Measurements from ENCODE around the gene NOL6. TPM values are rescaled to one million over a fixed set of nuclear protein-coding genes. Genes with fewer than 3 reads are reported as not detected.

Gene NOL6
- total RNA-seq, 1 experiment from 2014 or later, result 64.4 TPM

- Histone ChIP-seq H2AK5ac (ENCODE audit: insufficient read length, low read length) (no peak overlapping the region), H3K23ac (ENCODE audit: insufficient read length, low read depth, low read length) (no peak overlapping the region), H3K4me1 (ENCODE audit: insufficient read depth, low read length) (peaks cover 4% of the 10 kb centered on the region; the same call in 1 of the 2 replicates), H2BK12ac (ENCODE audit: insufficient read length, low read depth, low read length) (no peak overlapping the region), H3K56ac (ENCODE audit: insufficient read length, low read depth, low read length) (no peak overlapping the region), H2BK20ac (ENCODE audit: low read depth, low read length, poor library complexity, severe bottlenecking) (no peak overlapping the region), H2BK5ac (ENCODE audit: insufficient read length, low read length) (no peak overlapping the region), H3K27ac (ENCODE audit: insufficient read length, low read depth, low read length) (no peak overlapping the region), H4K8ac (replicated peaks; ENCODE audit: insufficient read length, low read depth, low read length) (no peak overlapping the region), H4K5ac (ENCODE audit: insufficient read length, low read depth, low read length) (no peak overlapping the region), H2AFZ (ENCODE audit: low read length) (no peak overlapping the region), H3K79me2 (ENCODE audit: insufficient read depth, low read length) (no peaks in the 10 kb centered on the region), H4K91ac (ENCODE audit: insufficient read length, low read depth, low read length) (no peak overlapping the region), H3K18ac (ENCODE audit: insufficient read length, low read depth, low read length) (no peak overlapping the region), H3K79me1 (ENCODE audit: insufficient read depth, low read depth, low read length, poor library complexity, severe bottlenecking) (no peaks in the 10 kb centered on the region), H3K14ac (ENCODE audit: insufficient read depth, low read length) (no peak overlapping the region), H3T11ph (ENCODE audit: low read length) (no peak overlapping the region), H2BK15ac (ENCODE audit: low read depth, low read length) (no peak overlapping the region), H4K20me1 (ENCODE audit: control insufficient read depth, insufficient read depth, insufficient read length) (no peaks in the 10 kb centered on the region), H3K27me3 (ENCODE audit: insufficient read depth, low read length) (peaks cover 4% of the 10 kb centered on the region; the same call in 1 of the 2 replicates), H3K4me2 (ENCODE audit: insufficient read depth, insufficient read length, low read length) (peak overlapping the region; percentile 79), H3K23me2 (ENCODE audit: insufficient read length, low read depth, low read length, poor library complexity, severe bottlenecking) (peaks cover 6% of the 10 kb centered on the region), H3K4ac (ENCODE audit: low read depth, low read length) (no peak overlapping the region), H2BK120ac (ENCODE audit: low read depth, low read length, poor library complexity, severe bottlenecking) (no peak overlapping the region), H3K9me3 (ENCODE audit: control insufficient read depth, low read depth, low read length) (no peaks in the 10 kb centered on the region), H3K9ac (ENCODE audit: extremely low read depth, insufficient read length, low read length) (no peak overlapping the region)
- no peak for DNase-seq
- H3K4me3 Mint-ChIP-seq, result peak overlapping the region; percentile 73 to 87
- peaks cover 26 to 45% of the 10 kb centered on the region in 2 experiments for H3K4me1 Mint-ChIP-seq
- no peak for TF ChIP-seq CTCF (conservative IDR thresholded peaks at IDR 0.05)
- WGBS (ENCODE audit: extremely low coverage, insufficient read length, low lambda C conversion rate), result no CpG with 5 or more reads among the region's 12 CpGs
- H3K27me3 Mint-ChIP-seq (ENCODE audit: low read depth), result peaks cover 50% of the 10 kb centered on the region
- H3K27ac Mint-ChIP-seq, result peak overlapping the region in 1 of 3 experiments; percentile 48; a peak in 1 of 7 replicates
- H3K36me3 Mint-ChIP-seq (ENCODE audit: insufficient read depth in 1 of 3, low read depth in 3 of 3), result no peaks in the 10 kb centered on the region
- H3K9me3 Mint-ChIP-seq, result no peaks in the 10 kb centered on the region
Measured at GRCh38 chr9:33446240-33446945, 27.3 kb downstream of the NOL6 start.

Data from H9 (cell line).